HCT116 (cell line): Measurements from ENCODE around the gene NPNT. TPM values are rescaled to one million over a fixed set of nuclear protein-coding genes. Genes with fewer than 3 reads are reported as not detected.

Experiments used
- ATAC-seq: fragments of 200-7000 bp; cut with Tn5 transposase; 2 replicates; pipeline ENCODE4 v1.9.1; 2020; ENCODE audit warnings: mild to moderate bottlenecking, moderate library complexity
- BruUV-seq: library from RNA; stranded (reverse); fragments of 400-500 nt; replicated peaks from 2 replicates; lab custom pipeline; 2021; lab: Mats Ljungman, UMichigan
- CTCF ChIA-PET: fragments of 300-600 bp; sonication (Branson Sonifier 250); formaldehyde crosslinking; loops from one replicate; lab custom pipeline; 2021; ENCODE audit warnings: antibody characterized with exemption; lab: Charles Lee
- POLR2A ChIA-PET: fragments of 300-600, 350-600 bp; sonication (Branson Sonifier 250); formaldehyde crosslinking; loops from one replicate; lab custom pipeline; 2021; ENCODE audit warnings: antibody characterized with exemption; lab: Charles Lee
- RAD21 ChIA-PET, 2 experiments: fragments of 300-600 bp; sonication (Branson Sonifier 250); formaldehyde crosslinking; loops; one replicate each; lab custom pipeline; 2023; ENCODE audit warnings: low total read pairs in 2 of 2; ENCODE audit not compliant: uncharacterized antibody in 2 of 2, unreplicated experiment in 2 of 2, low non-redundant PET in 1 of 2; lab: Charles Lee
- DNase-seq: peaks from one replicate; pipeline ENCODE4 v3.0.0-alpha.2; 2010; ENCODE audit warnings: low read depth, low spot score
- H2AFZ ChIP-seq: fragments of 200-600 bp; shearing (Covaris generic), sonication (generic); 2 replicates; pipeline ENCODE4 v1.6.1; 2017; ENCODE audit warnings: low read depth, mixed run types, mixed read lengths, antibody characterized with exemption, low read length; ENCODE audit not compliant: poor library complexity, severe bottlenecking
- H3K27ac ChIP-seq: 2 replicates; pipeline ENCODE4 v1.5.1; 2012; ENCODE audit warnings: low read depth, low read length
- H3K27me3 ChIP-seq: fragments of 200-600 bp; sonication (generic); 2 replicates; pipeline ENCODE4 v1.6.1; 2016; ENCODE audit warnings: mixed run types, low read length, mixed read lengths; ENCODE audit not compliant: insufficient read depth
- H3K36me3 ChIP-seq, 2 experiments: fragments of 200-500 bp in 1 of 2; fragments of 200-600 bp in 1 of 2; sonication (Bioruptor generic) in 1 of 2; sonication (generic) in 1 of 2; 2 replicates each; pipeline versions ENCODE4 v1.5.1 to v1.6.1; 2014 to 2016; ENCODE audit warnings: low read length in 2 of 2, inconsistent platforms in 1 of 2, mixed read lengths in 1 of 2, mixed run types in 1 of 2; ENCODE audit not compliant: insufficient read depth in 2 of 2, control insufficient read depth in 1 of 2
- H3K4me1 ChIP-seq, 2 experiments: fragments of 200-600 bp in 1 of 2; sonication (generic) in 1 of 2; 2 replicates each; pipeline versions ENCODE4 v1.5.1 to v1.6.1; 2012 to 2017; ENCODE audit warnings: low read length in 2 of 2, inconsistent platforms in 1 of 2, mild to moderate bottlenecking in 1 of 2, mixed read lengths in 1 of 2, mixed run types in 1 of 2, moderate library complexity in 1 of 2; ENCODE audit not compliant: insufficient read depth in 2 of 2, control insufficient read depth in 1 of 2
- H3K4me2 ChIP-seq: fragments of 200-600 bp; sonication (generic); 2 replicates; pipeline ENCODE4 v1.6.1; 2017; ENCODE audit warnings: mixed run types, low read length, mixed read lengths
- H3K4me3 ChIP-seq, 2 experiments: fragments of 200-600 bp in 1 of 2; sonication (generic) in 1 of 2; replicated peaks in 1 of 2; 2 replicates each; pipeline ENCODE4 v1.5.1; 2011 to 2016; ENCODE audit warnings: low read length in 2 of 2, control low read depth in 1 of 2, low read depth in 1 of 2, mild to moderate bottlenecking in 1 of 2, mixed read lengths in 1 of 2, mixed run types in 1 of 2
- H3K79me2 ChIP-seq: fragments of 200-600 bp; sonication (generic); 2 replicates; pipeline ENCODE4 v1.6.1; 2017; ENCODE audit warnings: mild to moderate bottlenecking, mixed run types, low read length, moderate library complexity, mixed read lengths; ENCODE audit not compliant: insufficient read depth
- H3K9ac ChIP-seq: fragments of 200-600 bp; sonication (generic); 2 replicates; pipeline ENCODE4 v1.6.1; 2016; ENCODE audit warnings: low read length, mixed read lengths
- H3K9me2 ChIP-seq: fragments of 200-600 bp; sonication (generic), shearing (Covaris generic); 2 replicates; pipeline ENCODE4 v1.6.1; 2017; ENCODE audit warnings: mixed run types, mild to moderate bottlenecking, moderate library complexity; ENCODE audit not compliant: insufficient read depth
- H3K9me3 ChIP-seq, 2 experiments: fragments of 200-500 bp in 1 of 2; fragments of 200-600 bp in 1 of 2; sonication (Bioruptor generic) in 1 of 2; sonication (generic) in 1 of 2; 2 replicates each; pipeline ENCODE4 v1.6.1; 2014 to 2017; ENCODE audit warnings: low read length in 2 of 2, mixed read lengths in 2 of 2, inconsistent platforms in 1 of 2, low read depth in 1 of 2, mild to moderate bottlenecking in 1 of 2, mixed run types in 1 of 2, moderate library complexity in 1 of 2; ENCODE audit not compliant: control insufficient read depth in 1 of 2, insufficient read depth in 1 of 2
- H4K20me1 ChIP-seq: fragments of 200-600 bp; sonication (generic), shearing (Covaris generic); 2 replicates; pipeline ENCODE4 v1.6.1; 2017; ENCODE audit warnings: mixed run types, mild to moderate bottlenecking, moderate library complexity; ENCODE audit not compliant: insufficient read depth
- ATF3 ChIP-seq: IDR thresholded peaks from 2 replicates; pipeline ENCODE4 v1.6.1; 2012
- CBX3 ChIP-seq: IDR thresholded peaks from 2 replicates; pipeline ENCODE4 v1.6.1; 2012; ENCODE audit warnings: low read depth
- EZH2 ChIP-seq: fragments of 200-600 bp; sonication (generic); IDR thresholded peaks from 2 replicates; pipeline ENCODE4 v1.6.1; 2017; ENCODE audit warnings: antibody characterized with exemption, mixed run types
- EZH2phosphoT487 ChIP-seq: fragments of 200-600 bp; IDR thresholded peaks from 2 replicates; pipeline ENCODE4 v1.6.1; 2018; ENCODE audit warnings: antibody characterized with exemption, borderline replicate concordance
- RAD21 ChIP-seq: IDR thresholded peaks from 2 replicates; pipeline ENCODE4 v1.6.1; 2012; ENCODE audit warnings: low read depth, mild to moderate bottlenecking
- TCF7L2 ChIP-seq: IDR thresholded peaks from 2 replicates; pipeline ENCODE4 v1.7.0; 2011; ENCODE audit warnings: borderline replicate concordance, inconsistent platforms; ENCODE audit not compliant: insufficient read depth, insufficient read length; ENCODE audit errors: extremely low read depth
- ZNF274 ChIP-seq: fragments of 200-500 bp; sonication (Bioruptor generic); IDR thresholded peaks from 2 replicates; pipeline ENCODE4 v1.6.1; 2014; ENCODE audit warnings: mild to moderate bottlenecking, low read depth, low read length, inconsistent platforms
- intact Hi-C: fragments of 100-400 bp; cut with micrococcal nuclease; formaldehyde crosslinking; loops from 2 replicates; pipeline ENCODE4 v1.10.0; 2022
- total RNA-seq: library from RNA; stranded (reverse); gene quantifications from one replicate; pipeline ENCODE4 v1.2.1, GENCODE V29; 2021; ENCODE audit not compliant: unreplicated experiment

Gene NPNT
- total RNA-seq, 1 experiment from 2014 or later = 15.8 TPM

GRCh38 chr4:105979506-105979905, 84.2 kb downstream of the NPNT start:
- no peaks in the 10 kb centered on the region for H3K4me1 ChIP-seq
- no TSS peak for BruUV-seq
- ChIA-PET RAD21 (interaction anchor here in 1 of 2 experiments (0.7 kb wide), 1 partner anchor 1877 kb away, joined by 5 read pairs; no protein-coding TSS in a partner anchor), POLR2A (no interaction called here), CTCF (no interaction called here)
- no peak overlapping the region for H2AFZ ChIP-seq
- H3K4me2 ChIP-seq = no peak overlapping the region
- ATAC-seq = no peak
- no peaks in the 10 kb centered on the region for H3K9me3 ChIP-seq
- H3K36me3 ChIP-seq = no peaks in the 10 kb centered on the region
- H3K9me2 ChIP-seq = no peaks in the 10 kb centered on the region
- H4K20me1 ChIP-seq = no peaks in the 10 kb centered on the region
- H3K27ac ChIP-seq = no peak overlapping the region
- H3K27me3 ChIP-seq = no peaks in the 10 kb centered on the region
- H3K9ac ChIP-seq = no peak overlapping the region
- intact Hi-C loops = no loop called here
- H3K79me2 ChIP-seq = no peaks in the 10 kb centered on the region
- no peak overlapping the region for H3K4me3 ChIP-seq
- no peak for DNase-seq
- TF ChIP-seq RAD21 = no peak
- TF ChIP-seq EZH2phosphoT487 = no peak
- TF ChIP-seq, all 23 proteins: peak for 0

GRCh38 chr4:105988671-105989070, 93.4 kb downstream of the NPNT start:
- H3K79me2 ChIP-seq = no peaks in the 10 kb centered on the region
- CTCF ChIA-PET = no interaction called here
- H3K36me3 ChIP-seq = no peaks in the 10 kb centered on the region
- H3K27me3 ChIP-seq = no peaks in the 10 kb centered on the region
- H3K4me1 ChIP-seq = peaks cover 2 to 22% of the 10 kb centered on the region in 2 experiments; a peak in 2 of 4 replicates
- RAD21 ChIA-PET = no interaction called here
- H3K4me3 ChIP-seq = no peak overlapping the region
- intact Hi-C loops = no loop called here
- no TSS peak for BruUV-seq
- no peaks in the 10 kb centered on the region for H3K9me3 ChIP-seq
- H3K9ac ChIP-seq = no peak overlapping the region
- ATAC-seq = no peak
- no peaks in the 10 kb centered on the region for H4K20me1 ChIP-seq
- no peak overlapping the region for H3K27ac ChIP-seq
- no peak overlapping the region for H3K4me2 ChIP-seq
- no peak for TF ChIP-seq TCF7L2
- no peak for TF ChIP-seq ZNF274
- TF ChIP-seq EZH2 = no peak
- TF ChIP-seq CBX3 = no peak
- no peak for TF ChIP-seq ATF3
- no peak for TF ChIP-seq EZH2phosphoT487
- TF ChIP-seq RAD21 = no peak
- DNase-seq = no peak
- H3K9me2 ChIP-seq = no peaks in the 10 kb centered on the region
- POLR2A ChIA-PET = no interaction called here
- H2AFZ ChIP-seq = no peak overlapping the region
